IPS DF 6.9 (cell line): ENCODE results near the gene TOR1B.

Experiments
- DNase-seq: peaks from one replicate; pipeline ENCODE4 v3.0.0-alpha.2; 2013; ENCODE audit warnings: low read depth, low spot score
- H3K27ac ChIP-seq: one replicate; pipeline ENCODE4 v1.5.1; 2013; ENCODE audit warnings: low read length, control low read depth
- H3K27me3 ChIP-seq: 2 replicates; pipeline ENCODE4 v1.6.1; 2013; ENCODE audit warnings: mild to moderate bottlenecking, low read length; ENCODE audit not compliant: control insufficient read depth, insufficient read depth
- H3K36me3 ChIP-seq: 2 replicates; pipeline ENCODE4 v1.6.1; 2013; ENCODE audit warnings: low read length; ENCODE audit not compliant: control insufficient read depth, insufficient read depth
- H3K4me1 ChIP-seq: 2 replicates; pipeline ENCODE4 v1.6.1; 2013; ENCODE audit warnings: low read length; ENCODE audit not compliant: control insufficient read depth, insufficient read depth
- H3K4me3 ChIP-seq: 2 replicates; pipeline ENCODE4 v1.5.1; 2013; ENCODE audit warnings: mild to moderate bottlenecking, low read length
- H3K9me3 ChIP-seq: 2 replicates; pipeline ENCODE4 v1.6.1; 2013; ENCODE audit warnings: low read length, inconsistent platforms; ENCODE audit not compliant: control insufficient read depth, insufficient read depth
- WGBS: extraction: QIAGEN DNeasy Blood & Tissue Kit; methylation state at CpG from one replicate; pipeline ENCODE4 v1.1.7; 2013; ENCODE audit warnings: mixed read lengths, missing lambda C conversion rate; ENCODE audit not compliant: insufficient read length, insufficient coverage; 5-methylcytosine and 5-hydroxymethylcytosine counted together

The TOR1B gene

DNA sequence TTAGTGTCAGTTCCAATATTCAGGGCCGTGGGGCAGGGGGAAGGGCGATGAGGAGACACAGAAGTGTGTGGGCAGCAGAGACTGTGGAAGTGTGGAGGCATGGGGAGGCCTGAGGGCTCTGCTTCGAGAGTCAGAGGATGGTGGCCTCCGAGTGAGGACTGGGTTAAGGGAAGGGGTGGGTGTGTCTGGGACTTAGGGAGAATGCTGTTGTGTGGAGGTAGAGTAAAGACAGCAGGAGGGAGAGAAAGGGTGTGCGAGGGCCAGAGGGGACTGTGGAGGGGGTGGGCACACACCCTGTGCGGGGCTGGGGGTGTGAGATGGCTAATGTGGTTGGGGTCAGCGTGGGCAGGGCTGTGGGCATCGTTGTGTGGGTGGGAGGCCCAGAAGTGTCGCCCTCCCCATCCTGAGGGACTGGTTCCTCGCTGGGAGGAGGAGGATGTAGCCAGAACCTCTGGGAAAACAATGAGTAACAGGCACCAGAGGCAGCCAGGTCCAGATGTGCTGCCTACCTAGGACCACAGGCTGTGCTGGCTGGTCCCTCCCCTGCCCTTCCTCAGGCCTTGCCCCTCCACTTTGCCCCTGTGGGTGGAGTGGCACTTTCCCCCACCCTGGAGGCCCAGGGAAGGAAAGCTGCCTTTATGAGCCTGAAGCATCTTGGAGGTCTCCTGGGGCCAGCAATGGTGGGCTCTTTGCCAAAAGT lies 36.5 kb downstream of the TOR1B start:
- no peaks in the 10 kb centered on the region for H3K27me3 ChIP-seq
- no CpG with 5 or more reads among the region's 10 CpGs for WGBS
- DNase-seq = no peak
- no peaks in the 10 kb centered on the region for H3K36me3 ChIP-seq
- no peak overlapping the region for H3K4me3 ChIP-seq
- H3K4me1 ChIP-seq = peaks cover 7% of the 10 kb centered on the region; the same call in 1 of the 2 replicates
- no peak overlapping the region for H3K27ac ChIP-seq
- no peaks in the 10 kb centered on the region for H3K9me3 ChIP-seq

- no peaks in the 10 kb centered on the region for H3K27me3 ChIP-seq
- H3K36me3 ChIP-seq = no peaks in the 10 kb centered on the region
- H3K4me1 ChIP-seq = peaks cover 7% of the 10 kb centered on the region; the same call in 1 of the 2 replicates
- no peak overlapping the region for H3K4me3 ChIP-seq
- no CpG with 5 or more reads among the region's 8 CpGs for WGBS
- H3K27ac ChIP-seq = no peak overlapping the region
- H3K9me3 ChIP-seq = no peaks in the 10 kb centered on the region
- DNase-seq = no peak
Observed at GRCh38 chr9:129840034-129840433, 37.0 kb downstream of the TOR1B start.

GRCh38 chr9:129841071-129841470 lies 38.1 kb downstream of the TOR1B start:
- H3K27me3 ChIP-seq = no peaks in the 10 kb centered on the region
- peaks cover 7% of the 10 kb centered on the region; the same call in 1 of the 2 replicates for H3K4me1 ChIP-seq
- no peak overlapping the region for H3K27ac ChIP-seq
- no peak for DNase-seq
- H3K4me3 ChIP-seq = no peak overlapping the region
- WGBS = no CpG with 5 or more reads among the region's 4 CpGs
- no peaks in the 10 kb centered on the region for H3K9me3 ChIP-seq
- no peaks in the 10 kb centered on the region for H3K36me3 ChIP-seq

GRCh38 chr9:129845373-129845772 lies 42.4 kb downstream of the TOR1B start:
- WGBS = no CpG with 5 or more reads among the region's 2 CpGs
- no peaks in the 10 kb centered on the region for H3K36me3 ChIP-seq
- no peaks in the 10 kb centered on the region for H3K4me1 ChIP-seq
- no peak overlapping the region for H3K27ac ChIP-seq
- no peak for DNase-seq
- no peaks in the 10 kb centered on the region for H3K27me3 ChIP-seq
- no peak overlapping the region for H3K4me3 ChIP-seq
- no peaks in the 10 kb centered on the region for H3K9me3 ChIP-seq

- H3K27ac ChIP-seq = no peak overlapping the region
- no peaks in the 10 kb centered on the region for H3K9me3 ChIP-seq
- no peak overlapping the region for H3K4me3 ChIP-seq
- no peaks in the 10 kb centered on the region for H3K36me3 ChIP-seq
- DNase-seq = no peak
- WGBS = no CpG with 5 or more reads among the region's 4 CpGs
- H3K4me1 ChIP-seq = no peaks in the 10 kb centered on the region
- H3K27me3 ChIP-seq = no peaks in the 10 kb centered on the region
Observed at GRCh38 chr9:129848712-129849441, 45.9 kb downstream of the TOR1B start.

GRCh38 chr9:129849901-129850300 lies 46.9 kb downstream of the TOR1B start:
- no peak for DNase-seq
- Histone ChIP-seq H3K36me3 (no peaks in the 10 kb centered on the region), H3K4me1 (no peaks in the 10 kb centered on the region), H3K9me3 (no peaks in the 10 kb centered on the region), H3K27me3 (no peaks in the 10 kb centered on the region), H3K27ac (no peak overlapping the region), H3K4me3 (no peak overlapping the region)
- WGBS = no CpG with 5 or more reads among the region's 6 CpGs

- H3K4me3 ChIP-seq = no peak overlapping the region
- no peaks in the 10 kb centered on the region for H3K9me3 ChIP-seq
- no peaks in the 10 kb centered on the region for H3K27me3 ChIP-seq
- DNase-seq = no peak
- no peaks in the 10 kb centered on the region for H3K36me3 ChIP-seq
- no peaks in the 10 kb centered on the region for H3K4me1 ChIP-seq
- H3K27ac ChIP-seq = no peak overlapping the region
- no CpG with 5 or more reads among the region's 6 CpGs for WGBS
Observed at GRCh38 chr9:129850821-129851550, 48.0 kb downstream of the TOR1B start.

GRCh38 chr9:129851821-129852220 lies 48.8 kb downstream of the TOR1B start:
- H3K4me1 ChIP-seq = no peaks in the 10 kb centered on the region
- H3K27ac ChIP-seq = no peak overlapping the region
- WGBS = no CpG with 5 or more reads among the region's 5 CpGs
- DNase-seq = no peak
- no peaks in the 10 kb centered on the region for H3K9me3 ChIP-seq
- no peaks in the 10 kb centered on the region for H3K27me3 ChIP-seq
- no peaks in the 10 kb centered on the region for H3K36me3 ChIP-seq
- H3K4me3 ChIP-seq = no peak overlapping the region

DNA sequence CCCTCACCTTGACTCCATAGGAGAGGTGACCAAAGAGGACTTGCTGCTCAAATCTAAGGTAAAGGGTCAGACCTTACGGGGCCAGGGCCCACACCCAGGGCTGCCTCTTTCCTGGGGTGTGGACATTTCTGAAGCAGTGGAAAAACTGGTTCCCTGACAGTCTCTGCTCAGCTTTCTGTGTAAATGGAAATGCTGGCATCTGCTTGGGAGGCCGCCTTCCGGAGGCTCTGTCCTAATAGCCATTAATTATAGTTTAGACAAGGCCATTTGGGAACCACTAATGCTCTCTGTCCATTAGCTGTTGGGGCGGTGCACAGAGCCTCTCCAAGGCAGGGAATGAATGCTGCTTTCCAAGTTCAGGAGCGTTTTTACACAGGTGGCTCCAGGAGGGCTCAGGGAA lies 49.6 kb downstream of the TOR1B start:
- H3K27ac ChIP-seq = no peak overlapping the region
- H3K36me3 ChIP-seq = no peaks in the 10 kb centered on the region
- H3K4me3 ChIP-seq = no peak overlapping the region
- no CpG with 5 or more reads among the region's 5 CpGs for WGBS
- no peaks in the 10 kb centered on the region for H3K27me3 ChIP-seq
- no peak for DNase-seq
- no peaks in the 10 kb centered on the region for H3K9me3 ChIP-seq
- no peaks in the 10 kb centered on the region for H3K4me1 ChIP-seq

- Histone ChIP-seq H3K36me3 (0 out of 2 replicates have a peak, but pooled peaks cover 2% of the 10 kb centered on the region), H3K4me3 (no peak overlapping the region), H3K27me3 (no peaks in the 10 kb centered on the region), H3K4me1 (no peaks in the 10 kb centered on the region), H3K9me3 (no peaks in the 10 kb centered on the region), H3K27ac (no peak overlapping the region)
- WGBS = no CpG with 5 or more reads among the region's 3 CpGs
- no peak for DNase-seq
Observed at GRCh38 chr9:129853614-129854013, 50.6 kb downstream of the TOR1B start.
